Testis (tissue), 3 donors: Measurements from ENCODE around the gene WFS1. TPM values are rescaled to one million over a fixed set of nuclear protein-coding genes. Genes with fewer than 3 reads are reported as not detected.

Experiments
- DNase-seq: peaks from one replicate; pipeline ENCODE4 v3.0.0-alpha.2; 2019
- H3K27ac ChIP-seq, 2 donors: fragments of 200-600 bp; sonication (generic); one replicate each; pipeline ENCODE4 v1.5.1; 2019
- H3K27me3 ChIP-seq: fragments of 200-600 bp; sonication (generic); one replicate; pipeline ENCODE4 v1.5.1; 2019
- H3K36me3 ChIP-seq: fragments of 200-600 bp; sonication (generic); one replicate; pipeline ENCODE4 v1.5.1; 2017; ENCODE audit warnings: low read depth; ENCODE audit errors: missing control alignments
- H3K4me1 ChIP-seq: fragments of 200-600 bp; sonication (generic); one replicate; pipeline ENCODE4 v1.5.1; 2019
- H3K4me3 ChIP-seq, 2 donors: fragments of 200-600 bp; sonication (generic); one replicate each; pipeline ENCODE4 v1.5.1; 2017 to 2019
- H3K9me3 ChIP-seq: fragments of 200-600 bp; sonication (generic); one replicate; pipeline ENCODE4 v1.5.1; 2017
- POLR2A ChIP-seq: fragments of 450-650 bp; IDR thresholded peaks from one replicate; pipeline ENCODE4 v1.6.1; 2017; ENCODE audit warnings: antibody characterized with exemption, mild to moderate bottlenecking, moderate library complexity
- WGBS, 2 donors: methylation state at CpG; one replicate each; pipeline ENCODE4 v1.1.5; 2018; 5-methylcytosine and 5-hydroxymethylcytosine counted together
- intact Hi-C: fragments of 100-400 bp; cut with DNase I; formaldehyde crosslinking; loops from one replicate; pipeline ENCODE4 v1.15.1; 2023; ENCODE audit warnings: low total_unique reads
- polyA plus RNA-seq: library from polyadenylated mRNA; stranded (reverse); fragments of 350-450 nt; fragmentation: Illumina TruSeq; extraction: RNeasy Lipid Tissue Mini Kit (QIAGEN cat#74804); gene quantifications from one replicate; pipeline ENCODE4 v1.2.3, GENCODE V29; 2014; ENCODE audit warnings: low read depth, low replicate concordance; ENCODE audit not compliant: insufficient read depth
- total RNA-seq, 2 donors: library from RNA; depleted of rRNA; stranded (reverse); fragments of >200 nt; gene quantifications; one replicate each; pipeline ENCODE4 v1.2.3, GENCODE V29; 2016
- TF ChIP-seq, protein P1 (sequence below), 3 experiments: fragments of 450-650 bp in 2 of 3; fragments of 200-600 bp in 1 of 3; sonication (generic) in 1 of 3; IDR thresholded peaks; one replicate each; pipeline ENCODE4 v1.5.1; 2016 to 2019; ENCODE audit warnings: antibody characterized with exemption in 3 of 3, mild to moderate bottlenecking in 2 of 3, moderate library complexity in 1 of 3

WFS1 gene
- total and polyA plus RNA-seq, 3 donors from 2014 or later: 80.4 to 202 (median 124) TPM

DNA sequence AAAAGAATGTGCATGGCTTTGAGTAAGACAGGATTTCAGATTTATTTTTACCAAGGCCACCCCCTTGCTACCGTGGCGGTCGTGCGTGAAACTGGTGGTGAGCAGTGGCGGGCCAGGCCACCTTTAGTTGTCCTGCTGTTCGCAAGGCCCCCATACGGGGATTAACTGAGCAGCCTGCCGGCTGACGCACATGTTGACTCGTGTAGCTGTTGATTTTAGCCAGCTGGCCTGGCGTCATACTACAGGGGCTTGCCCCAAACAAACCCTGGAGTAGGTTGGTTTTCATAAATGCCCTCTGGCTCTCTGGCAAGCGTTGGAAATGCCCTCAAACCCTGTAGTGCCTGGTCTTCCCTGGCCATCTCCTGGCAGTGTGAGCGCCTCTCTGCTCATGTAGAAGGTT lies 28.4 kb downstream of the WFS1 start:
- TF ChIP-seq, protein P1, sequence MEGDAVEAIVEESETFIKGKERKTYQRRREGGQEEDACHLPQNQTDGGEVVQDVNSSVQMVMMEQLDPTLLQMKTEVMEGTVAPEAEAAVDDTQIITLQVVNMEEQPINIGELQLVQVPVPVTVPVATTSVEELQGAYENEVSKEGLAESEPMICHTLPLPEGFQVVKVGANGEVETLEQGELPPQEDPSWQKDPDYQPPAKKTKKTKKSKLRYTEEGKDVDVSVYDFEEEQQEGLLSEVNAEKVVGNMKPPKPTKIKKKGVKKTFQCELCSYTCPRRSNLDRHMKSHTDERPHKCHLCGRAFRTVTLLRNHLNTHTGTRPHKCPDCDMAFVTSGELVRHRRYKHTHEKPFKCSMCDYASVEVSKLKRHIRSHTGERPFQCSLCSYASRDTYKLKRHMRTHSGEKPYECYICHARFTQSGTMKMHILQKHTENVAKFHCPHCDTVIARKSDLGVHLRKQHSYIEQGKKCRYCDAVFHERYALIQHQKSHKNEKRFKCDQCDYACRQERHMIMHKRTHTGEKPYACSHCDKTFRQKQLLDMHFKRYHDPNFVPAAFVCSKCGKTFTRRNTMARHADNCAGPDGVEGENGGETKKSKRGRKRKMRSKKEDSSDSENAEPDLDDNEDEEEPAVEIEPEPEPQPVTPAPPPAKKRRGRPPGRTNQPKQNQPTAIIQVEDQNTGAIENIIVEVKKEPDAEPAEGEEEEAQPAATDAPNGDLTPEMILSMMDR (IDR thresholded peaks at IDR 0.05): no peak
- no peak for TF ChIP-seq POLR2A
- Histone ChIP-seq H3K4me3 (no peak overlapping the region), H3K27ac (peak overlapping the region; percentile 51 to 62), H3K4me1 (peaks cover 16% of the 10 kb centered on the region), H3K9me3 (no peaks in the 10 kb centered on the region), H3K27me3 (no peaks in the 10 kb centered on the region), H3K36me3 (no peaks in the 10 kb centered on the region)
- DNase-seq: no peak
- 88 to 90% methylated on average over 13 of the region's 13 CpGs for WGBS, 2 donors
- intact Hi-C loops: no loop called here

DNA sequence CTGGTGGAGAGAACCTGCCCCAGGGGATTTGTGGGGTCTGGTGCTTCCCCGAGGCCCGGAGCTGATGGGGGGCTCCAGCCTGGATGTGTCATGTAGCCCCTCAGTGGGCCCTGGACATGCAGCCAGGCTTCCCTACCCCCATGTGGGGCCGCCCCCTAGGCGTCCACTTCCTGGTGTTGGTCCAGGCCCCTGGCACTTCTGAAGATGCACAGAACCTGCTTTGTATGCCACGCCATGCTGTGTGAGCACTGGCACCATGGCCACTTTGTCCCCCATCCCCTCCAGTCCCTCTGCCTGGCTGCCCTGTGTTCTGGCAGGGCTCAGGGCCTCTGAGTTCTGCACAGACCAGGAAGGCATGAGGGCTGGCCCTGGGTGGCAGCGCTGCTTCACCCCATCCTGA lies 29.2 kb downstream of the WFS1 start:
- H3K36me3 ChIP-seq: no peaks in the 10 kb centered on the region
- intact Hi-C loops: no loop called here
- H3K4me3 ChIP-seq: no peak overlapping the region
- no peak overlapping the region for H3K27ac ChIP-seq
- H3K4me1 ChIP-seq: peaks cover 16% of the 10 kb centered on the region
- WGBS, 2 donors: 88 to 95% methylated on average over 4 to 6 of the region's 6 CpGs
- H3K27me3 ChIP-seq: no peaks in the 10 kb centered on the region
- DNase-seq: no peak
- no peak for TF ChIP-seq POLR2A
- TF ChIP-seq, protein P1 (IDR thresholded peaks at IDR 0.05): no peak
- H3K9me3 ChIP-seq: no peaks in the 10 kb centered on the region

DNA sequence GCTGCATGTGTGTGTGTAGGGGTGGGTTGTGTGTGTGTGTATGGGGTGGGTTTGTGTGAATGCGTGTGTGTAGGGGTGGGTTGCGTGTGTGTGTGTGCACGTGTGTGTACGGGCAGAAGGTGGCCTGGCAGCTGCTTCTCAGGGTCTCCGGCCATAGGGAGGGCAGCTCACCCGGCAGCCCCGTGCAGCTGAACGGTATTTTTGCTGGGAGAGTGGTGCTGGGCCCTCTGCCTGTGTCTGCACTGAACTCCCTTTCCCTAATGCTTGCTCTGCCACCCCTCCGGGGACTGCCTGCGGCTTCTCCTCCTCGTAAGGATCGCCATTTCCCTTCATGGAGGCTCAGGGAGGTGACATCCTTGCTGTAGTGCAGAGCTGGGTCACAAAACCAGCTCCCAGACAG lies 30.2 kb downstream of the WFS1 start:
- Histone ChIP-seq H3K27ac (no peak overlapping the region), H3K4me1 (peaks cover 16% of the 10 kb centered on the region), H3K4me3 (no peak overlapping the region), H3K9me3 (no peaks in the 10 kb centered on the region), H3K27me3 (no peaks in the 10 kb centered on the region), H3K36me3 (no peaks in the 10 kb centered on the region)
- DNase-seq: no peak
- TF ChIP-seq, protein P1 (IDR thresholded peaks at IDR 0.05): no peak
- no peak for TF ChIP-seq POLR2A
- 86 to 92% methylated on average over 12 of the region's 12 CpGs for whole genome bisulfite sequencing, 2 donors
- intact Hi-C loops: no loop called here

DNA sequence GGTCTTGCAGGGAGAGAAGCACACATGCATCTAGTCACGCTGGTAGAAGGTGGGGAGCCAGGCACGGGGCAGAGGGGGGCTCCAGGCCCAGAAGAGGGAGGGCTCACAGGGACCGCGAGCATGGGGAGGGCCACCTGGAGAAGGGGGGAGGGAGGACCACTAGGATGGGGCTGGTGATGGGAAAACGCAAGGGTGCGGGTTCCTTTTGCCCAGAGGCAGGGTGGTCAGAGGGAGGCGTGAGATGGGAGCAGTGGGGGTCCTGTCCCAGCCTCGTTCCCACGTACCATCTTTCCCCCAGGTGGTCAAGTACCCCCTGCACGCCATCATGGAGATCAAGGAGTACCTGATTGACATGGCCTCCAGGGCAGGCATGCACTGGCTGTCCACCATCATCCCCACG lies 30.7 kb downstream of the WFS1 start:
- 89 to 94% methylated on average over 7 to 11 of the region's 11 CpGs for WGBS, 2 donors
- no peak for DNase-seq
- Histone ChIP-seq H3K27me3 (no peaks in the 10 kb centered on the region), H3K9me3 (no peaks in the 10 kb centered on the region), H3K4me3 (no peak overlapping the region), H3K36me3 (no peaks in the 10 kb centered on the region), H3K4me1 (peaks cover 16% of the 10 kb centered on the region), H3K27ac (no peak overlapping the region)
- intact Hi-C loops: no loop called here
- no peak for TF ChIP-seq POLR2A
- TF ChIP-seq, protein P1 (IDR thresholded peaks at IDR 0.05): no peak

DNA sequence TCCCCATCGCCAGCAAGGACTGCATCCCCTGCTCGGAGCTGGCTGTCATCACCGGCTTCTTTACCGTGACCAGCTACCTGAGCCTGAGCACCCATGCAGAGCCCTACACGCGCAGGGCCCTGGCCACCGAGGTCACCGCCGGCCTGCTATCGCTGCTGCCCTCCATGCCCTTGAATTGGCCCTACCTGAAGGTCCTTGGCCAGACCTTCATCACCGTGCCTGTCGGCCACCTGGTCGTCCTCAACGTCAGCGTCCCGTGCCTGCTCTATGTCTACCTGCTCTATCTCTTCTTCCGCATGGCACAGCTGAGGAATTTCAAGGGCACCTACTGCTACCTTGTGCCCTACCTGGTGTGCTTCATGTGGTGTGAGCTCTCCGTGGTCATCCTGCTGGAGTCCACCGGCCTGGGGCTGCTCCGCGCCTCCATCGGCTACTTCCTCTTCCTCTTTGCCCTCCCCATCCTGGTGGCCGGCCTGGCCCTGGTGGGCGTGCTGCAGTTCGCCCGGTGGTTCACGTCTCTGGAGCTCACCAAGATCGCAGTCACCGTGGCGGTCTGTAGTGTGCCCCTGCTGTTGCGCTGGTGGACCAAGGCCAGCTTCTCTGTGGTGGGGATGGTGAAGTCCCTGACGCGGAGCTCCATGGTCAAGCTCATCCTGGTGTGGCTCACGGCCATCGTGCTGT lies 31.5 kb downstream of the WFS1 start:
- Histone ChIP-seq H3K4me3 (no peak overlapping the region), H3K36me3 (no peaks in the 10 kb centered on the region), H3K4me1 (peaks cover 13% of the 10 kb centered on the region), H3K9me3 (no peaks in the 10 kb centered on the region), H3K27me3 (no peaks in the 10 kb centered on the region), H3K27ac (no peak overlapping the region)
- TF ChIP-seq, protein P1 (IDR thresholded peaks at IDR 0.05): no peak
- TF ChIP-seq POLR2A: no peak
- DNase-seq: no peak
- WGBS, 2 donors: 93 to 95% methylated on average over 24 to 35 of the region's 35 CpGs
- intact Hi-C loops: no loop called here
